Vagina (tissue), 2 donors: Measurements from ENCODE around the gene NUDT14. TPM values are rescaled to one million over a fixed set of nuclear protein-coding genes. Genes with fewer than 3 reads are reported as not detected.

Source experiments
- DNase-seq, 2 donors: peaks; one replicate each; pipeline ENCODE4 v3.0.0-alpha.2; 2017; ENCODE audit errors: extremely low spot score in 2 of 2
- H3K27ac ChIP-seq: fragments of 200-600 bp; sonication (generic); one replicate; pipeline ENCODE4 v1.5.1; 2019
- H3K27me3 ChIP-seq: fragments of 200-600 bp; sonication (generic); one replicate; pipeline ENCODE4 v1.5.1; 2019
- H3K36me3 ChIP-seq, 2 donors: fragments of 200-600 bp; sonication (generic); one replicate each; pipeline ENCODE4 v1.5.1; 2017 to 2019
- H3K4me1 ChIP-seq: fragments of 200-600 bp; sonication (generic); one replicate; pipeline ENCODE4 v1.5.1; 2019
- H3K4me3 ChIP-seq, 2 donors: fragments of 200-600 bp; sonication (generic); 1 replicate in 1 of 2; 2 replicates in 1 of 2; pipeline ENCODE4 v1.5.1; 2016 to 2019
- H3K9me3 ChIP-seq: fragments of 200-600 bp; sonication (generic); one replicate; pipeline ENCODE4 v1.5.1; 2019
- POLR2A ChIP-seq, 2 donors: fragments of 450-650 bp; IDR thresholded peaks; one replicate each; pipeline ENCODE4 v1.6.1; 2017; ENCODE audit warnings: antibody characterized with exemption in 2 of 2, mild to moderate bottlenecking in 2 of 2, moderate library complexity in 2 of 2
- POLR2AphosphoS5 ChIP-seq, 2 donors: sonication (generic); formaldehyde crosslinking; IDR thresholded peaks; one replicate each; pipeline ENCODE4 v1.9.0; 2017; ENCODE audit warnings: antibody characterized with exemption in 2 of 2, mild to moderate bottlenecking in 2 of 2, low read depth in 1 of 2; ENCODE audit not compliant: insufficient read depth in 1 of 2
- intact Hi-C: fragments of 100-400 bp; cut with DNase I; formaldehyde crosslinking; loops from one replicate; pipeline ENCODE4 v1.15.1; 2023
- total RNA-seq: library from RNA; depleted of rRNA; stranded (reverse); fragments of >200 nt; gene quantifications from one replicate; pipeline ENCODE4 v1.2.3, GENCODE V29; 2016
- TF ChIP-seq, protein P1 (sequence below), 3 experiments: fragments of 450-650 bp in 2 of 3; fragments of 200-600 bp in 1 of 3; sonication (generic) in 1 of 3; IDR thresholded peaks; one replicate each; pipeline ENCODE4 v1.5.1; 2017 to 2019; ENCODE audit warnings: antibody characterized with exemption in 3 of 3, mild to moderate bottlenecking in 2 of 3, moderate library complexity in 2 of 3

The NUDT14 gene
- total RNA-seq, 1 donor from 2014 or later = 11.0 TPM

DNA sequence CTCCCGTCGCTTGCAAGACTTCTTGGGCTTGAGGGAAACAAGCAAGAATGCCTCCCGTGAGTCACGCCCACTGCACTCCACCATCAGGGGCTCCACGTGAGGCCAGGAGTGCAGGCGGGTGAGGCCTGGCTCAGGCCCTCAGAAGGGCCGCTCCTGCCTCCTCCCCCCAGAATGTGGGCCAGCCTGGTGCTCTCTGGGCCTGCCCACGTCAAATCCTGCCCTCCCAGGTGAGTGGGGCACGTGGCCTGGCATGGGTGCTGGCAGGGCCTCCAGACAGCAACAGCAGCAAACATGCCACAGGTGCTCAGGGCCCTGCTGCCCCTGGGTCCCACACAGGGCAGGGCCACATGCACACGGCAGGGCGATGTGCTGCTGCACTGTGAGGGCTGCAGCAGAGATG is 36.7 kb upstream of the NUDT14 start:
- H3K36me3 ChIP-seq = peaks cover 0 to 66% of the 10 kb centered on the region in 2 donors
- intact Hi-C loops = loop anchor here (10.0 kb wide), 1 partner anchor 277 kb away; the partner anchor contains the start of gene TEDC1
- TF ChIP-seq POLR2A (IDR thresholded peaks at IDR 0.05) (no peak), POLR2AphosphoS5 (IDR thresholded peaks at IDR 0.05; ENCODE audit: insufficient read depth in 1 of 2, low read depth in 1 of 2) (no peak)
- TF ChIP-seq, protein P1, sequence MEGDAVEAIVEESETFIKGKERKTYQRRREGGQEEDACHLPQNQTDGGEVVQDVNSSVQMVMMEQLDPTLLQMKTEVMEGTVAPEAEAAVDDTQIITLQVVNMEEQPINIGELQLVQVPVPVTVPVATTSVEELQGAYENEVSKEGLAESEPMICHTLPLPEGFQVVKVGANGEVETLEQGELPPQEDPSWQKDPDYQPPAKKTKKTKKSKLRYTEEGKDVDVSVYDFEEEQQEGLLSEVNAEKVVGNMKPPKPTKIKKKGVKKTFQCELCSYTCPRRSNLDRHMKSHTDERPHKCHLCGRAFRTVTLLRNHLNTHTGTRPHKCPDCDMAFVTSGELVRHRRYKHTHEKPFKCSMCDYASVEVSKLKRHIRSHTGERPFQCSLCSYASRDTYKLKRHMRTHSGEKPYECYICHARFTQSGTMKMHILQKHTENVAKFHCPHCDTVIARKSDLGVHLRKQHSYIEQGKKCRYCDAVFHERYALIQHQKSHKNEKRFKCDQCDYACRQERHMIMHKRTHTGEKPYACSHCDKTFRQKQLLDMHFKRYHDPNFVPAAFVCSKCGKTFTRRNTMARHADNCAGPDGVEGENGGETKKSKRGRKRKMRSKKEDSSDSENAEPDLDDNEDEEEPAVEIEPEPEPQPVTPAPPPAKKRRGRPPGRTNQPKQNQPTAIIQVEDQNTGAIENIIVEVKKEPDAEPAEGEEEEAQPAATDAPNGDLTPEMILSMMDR (IDR thresholded peaks at IDR 0.05) = no peak

DNA sequence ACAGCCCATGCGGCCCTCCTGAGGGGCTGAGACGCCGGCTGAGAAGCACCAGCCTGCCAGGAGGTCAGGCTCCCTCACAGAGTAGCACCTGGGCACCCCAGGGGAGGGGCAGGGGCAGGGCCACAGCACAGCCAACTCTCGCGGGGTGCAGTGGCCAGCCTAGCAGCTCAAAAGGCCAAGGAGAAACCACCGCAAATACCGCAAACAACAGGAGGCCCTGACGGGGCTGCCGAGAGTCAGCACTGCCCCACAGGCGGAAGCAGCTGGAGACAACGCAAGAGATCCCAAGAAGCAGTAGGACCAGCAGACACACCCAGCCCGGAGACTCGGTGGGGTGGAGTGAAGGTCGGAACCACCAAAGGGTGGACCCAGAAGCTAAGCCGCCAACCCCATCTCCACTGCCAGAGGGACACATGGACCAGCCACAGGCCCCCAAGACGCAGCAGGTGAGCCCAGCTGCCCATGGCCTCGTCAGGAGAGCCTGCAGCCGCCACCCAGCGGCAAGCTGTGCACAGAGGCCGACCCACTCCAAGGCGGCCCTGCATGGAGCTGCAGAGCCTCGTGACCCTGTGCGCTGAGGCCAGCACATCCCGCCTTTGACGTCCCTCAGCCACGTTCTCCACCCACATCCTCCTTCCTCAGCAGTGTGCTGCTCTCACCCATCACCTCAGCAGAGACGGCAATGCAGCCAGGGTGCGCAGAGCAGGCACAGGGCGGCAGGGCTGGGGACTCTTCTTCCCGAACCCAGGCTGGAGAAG is 35.6 kb upstream of the NUDT14 start:
- Histone ChIP-seq H3K36me3 (peaks cover 0 to 62% of the 10 kb centered on the region in 2 donors), H3K4me3 (no peak overlapping the region), H3K27ac (no peak overlapping the region), H3K4me1 (no peaks in the 10 kb centered on the region), H3K9me3 (no peaks in the 10 kb centered on the region), H3K27me3 (no peaks in the 10 kb centered on the region)
- TF ChIP-seq POLR2A (IDR thresholded peaks at IDR 0.05) = no peak
- no peak for TF ChIP-seq POLR2AphosphoS5 (IDR thresholded peaks at IDR 0.05; ENCODE audit: insufficient read depth in 1 of 2, low read depth in 1 of 2)
- TF ChIP-seq, protein P1 (IDR thresholded peaks at IDR 0.05) = no peak
- intact Hi-C loops = loop anchor here (10.0 kb wide), 1 partner anchor 278 kb away; the partner anchor contains the start of gene TEDC1
- DNase-seq = no peak

More for the DNA sequence above, 36.7 kb upstream of the NUDT14 start:
- H3K9me3 ChIP-seq = no peaks in the 10 kb centered on the region
- no peak overlapping the region for H3K4me3 ChIP-seq
- no peaks in the 10 kb centered on the region for H3K27me3 ChIP-seq
- no peak overlapping the region for H3K27ac ChIP-seq
- H3K4me1 ChIP-seq = no peaks in the 10 kb centered on the region
- DNase-seq = no peak

- DNase-seq = no peak
- peaks cover 0 to 52% of the 10 kb centered on the region in 2 donors for H3K36me3 ChIP-seq
- intact Hi-C loops = loop anchor here (10.0 kb wide), 1 partner anchor 279 kb away; the partner anchor contains the start of gene TEDC1
Observed at GRCh38 chr14:105215602-105216001, 34.5 kb upstream of the NUDT14 start.

GRCh38 chr14:105214324-105214915 is 33.3 kb upstream of the NUDT14 start:
- no peaks in the 10 kb centered on the region for H3K4me1 ChIP-seq
- H3K27me3 ChIP-seq = no peaks in the 10 kb centered on the region
- no peak for DNase-seq
- peaks cover 0 to 49% of the 10 kb centered on the region in 2 donors for H3K36me3 ChIP-seq
- H3K4me3 ChIP-seq = no peak overlapping the region
- no peak for TF ChIP-seq POLR2A (IDR thresholded peaks at IDR 0.05)
- TF ChIP-seq, protein P1 (IDR thresholded peaks at IDR 0.05) = no peak
- no peak for TF ChIP-seq POLR2AphosphoS5 (IDR thresholded peaks at IDR 0.05; ENCODE audit: insufficient read depth in 1 of 2, low read depth in 1 of 2)
- intact Hi-C loops = loop anchor here (10.0 kb wide), 1 partner anchor 280 kb away; the partner anchor contains the start of gene TEDC1
- H3K9me3 ChIP-seq = no peaks in the 10 kb centered on the region
- no peak overlapping the region for H3K27ac ChIP-seq

More at GRCh38 chr14:105215602-105216001, 34.5 kb upstream of the NUDT14 start:
- H3K9me3 ChIP-seq = no peaks in the 10 kb centered on the region
- H3K4me3 ChIP-seq = no peak overlapping the region
- no peak for TF ChIP-seq POLR2A (IDR thresholded peaks at IDR 0.05)
- no peak for TF ChIP-seq POLR2AphosphoS5 (IDR thresholded peaks at IDR 0.05; ENCODE audit: insufficient read depth in 1 of 2, low read depth in 1 of 2)
- TF ChIP-seq, protein P1 (IDR thresholded peaks at IDR 0.05) = no peak
- no peak overlapping the region for H3K27ac ChIP-seq
- H3K27me3 ChIP-seq = no peaks in the 10 kb centered on the region
- H3K4me1 ChIP-seq = no peaks in the 10 kb centered on the region
